Body of pancreas (tissue), 4 donors: ENCODE results near the gene ANAPC10. TPM values are rescaled to one million over a fixed set of nuclear protein-coding genes. Genes with fewer than 3 reads are reported as not detected.

Experiments
- ATAC-seq: fragments of 150-250 bp; one replicate; pipeline ENCODE4 v1.9.1; 2016
- DNase-seq, 4 donors: peaks; one replicate each; pipeline ENCODE4 v3.0.0-alpha.2; 2019
- H3K27ac ChIP-seq, 4 donors: fragments of 200-600 bp; sonication (generic); 1 replicate in 3 of 4; 2 replicates in 1 of 4; pipeline versions ENCODE4 v1.5.1 to v1.6.1; 2016 to 2019; ENCODE audit warnings: mild to moderate bottlenecking in 1 of 4, mixed read lengths in 1 of 4, moderate library complexity in 1 of 4
- H3K27me3 ChIP-seq, 2 donors: fragments of 200-600 bp; sonication (generic); one replicate each; pipeline ENCODE4 v1.6.0; 2016; ENCODE audit warnings: mild to moderate bottlenecking in 1 of 2
- H3K36me3 ChIP-seq, 2 donors: fragments of 200-600 bp; sonication (generic); replicated peaks in 1 of 2; 2 replicates each; pipeline ENCODE4 v1.5.1; 2016; ENCODE audit warnings: low read depth in 2 of 2; ENCODE audit not compliant: insufficient read depth in 1 of 2
- H3K4me1 ChIP-seq: fragments of 200-600 bp; sonication (generic); one replicate; pipeline ENCODE4 v1.6.0; 2016
- H3K4me3 ChIP-seq, 2 donors: fragments of 200-600 bp; sonication (generic); 1 replicate in 1 of 2; 2 replicates in 1 of 2; pipeline ENCODE4 v1.5.1; 2016 to 2019
- H3K9me3 ChIP-seq, 3 donors: fragments of 200-600 bp; sonication (generic); 1 replicate in 2 of 3; 2 replicates in 1 of 3; pipeline ENCODE4 v1.5.1; 2016
- CTCF ChIP-seq, 7 experiments: fragments of 450-650 bp in 4 of 7; fragments of 200-600 bp in 3 of 7; sonication (generic) in 3 of 7; IDR thresholded peaks; one replicate each; pipeline ENCODE4 v1.5.1; 2016 to 2019; ENCODE audit warnings: antibody characterized with exemption in 7 of 7
- POLR2A ChIP-seq, 3 donors: fragments of 450-650 bp; IDR thresholded peaks; one replicate each; pipeline ENCODE4 v1.6.1; 2016; ENCODE audit warnings: antibody characterized with exemption in 3 of 3, mild to moderate bottlenecking in 2 of 3
- WGBS, 2 donors: methylation state at CpG; one replicate each; pipeline ENCODE4 v1.1.5; 2017; 5-methylcytosine and 5-hydroxymethylcytosine counted together
- intact Hi-C: fragments of 100-400 bp; cut with DNase I; formaldehyde crosslinking; loops from one replicate; pipeline ENCODE4 v1.15.1; 2023
- total RNA-seq, 2 donors: library from RNA; depleted of rRNA; stranded (reverse); fragments of >200 nt; gene quantifications; one replicate each; pipeline ENCODE4 v1.1.0, GENCODE V29; 2016

The ANAPC10 gene
- total RNA-seq, 2 donors from 2014 or later: 6.6 to 10.9 TPM

DNA sequence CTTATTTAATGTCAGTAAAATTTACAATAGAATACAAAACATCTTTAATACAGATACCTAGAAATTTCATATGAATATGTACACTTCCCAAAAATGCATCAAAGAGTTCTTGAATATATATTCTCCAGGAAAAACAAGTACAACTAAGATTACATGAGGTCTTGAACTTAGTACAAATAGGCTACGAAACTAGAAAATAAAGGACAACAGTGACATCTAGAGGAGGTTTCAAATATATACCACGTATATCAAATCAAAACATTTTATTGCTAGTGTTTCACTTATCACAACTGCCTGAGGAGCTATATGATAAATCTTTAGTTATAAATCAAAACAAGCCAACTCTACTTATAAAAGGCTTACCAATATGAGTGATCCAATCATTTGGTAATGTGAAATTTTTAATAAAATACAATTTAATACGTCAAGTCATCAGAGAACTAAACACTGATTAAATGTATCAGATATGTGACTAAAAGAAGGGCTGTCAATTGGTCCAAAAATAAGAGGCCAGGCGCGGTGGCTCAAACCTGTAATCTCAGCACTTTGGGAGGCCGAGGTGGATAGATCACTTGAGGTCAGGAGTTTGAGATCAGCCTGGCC lies 36.6 kb downstream of the ANAPC10 start:
- TF ChIP-seq CTCF (IDR thresholded peaks at IDR 0.05) (peak in 5 of 7 experiments; percentile 44 to 58 (median 53)), POLR2A (IDR thresholded peaks at IDR 0.05) (no peak)
- 55 to 59% methylated on average over 6 of the region's 6 CpGs for WGBS, 2 donors
- no peak overlapping the region for H3K27ac ChIP-seq
- H3K4me1 ChIP-seq: peaks cover 14% of the 10 kb centered on the region
- H3K27me3 ChIP-seq: no peaks in the 10 kb centered on the region
- DNase-seq: no peak
- intact Hi-C loops: no loop called here
- ATAC-seq: peak; percentile 70
- no peaks in the 10 kb centered on the region for H3K9me3 ChIP-seq
- H3K4me3 ChIP-seq: no peak overlapping the region
- H3K36me3 ChIP-seq: peaks cover 0 to 3% of the 10 kb centered on the region in 2 donors

GRCh38 chr4:145058256-145058655 lies 39.7 kb downstream of the ANAPC10 start:
- H3K4me3 ChIP-seq: no peak overlapping the region
- H3K9me3 ChIP-seq: no peaks in the 10 kb centered on the region
- ATAC-seq: no peak
- TF ChIP-seq CTCF (IDR thresholded peaks at IDR 0.05): no peak
- TF ChIP-seq POLR2A (IDR thresholded peaks at IDR 0.05): no peak
- no peaks in the 10 kb centered on the region for H3K27me3 ChIP-seq
- peaks cover 0 to 3% of the 10 kb centered on the region in 2 donors for H3K36me3 ChIP-seq
- intact Hi-C loops: loop anchor here (10.0 kb wide), 1 partner anchor 883 kb away; no protein-coding TSS in a partner anchor
- DNase-seq: no peak
- H3K27ac ChIP-seq: no peak overlapping the region
- no peaks in the 10 kb centered on the region for H3K4me1 ChIP-seq

DNA sequence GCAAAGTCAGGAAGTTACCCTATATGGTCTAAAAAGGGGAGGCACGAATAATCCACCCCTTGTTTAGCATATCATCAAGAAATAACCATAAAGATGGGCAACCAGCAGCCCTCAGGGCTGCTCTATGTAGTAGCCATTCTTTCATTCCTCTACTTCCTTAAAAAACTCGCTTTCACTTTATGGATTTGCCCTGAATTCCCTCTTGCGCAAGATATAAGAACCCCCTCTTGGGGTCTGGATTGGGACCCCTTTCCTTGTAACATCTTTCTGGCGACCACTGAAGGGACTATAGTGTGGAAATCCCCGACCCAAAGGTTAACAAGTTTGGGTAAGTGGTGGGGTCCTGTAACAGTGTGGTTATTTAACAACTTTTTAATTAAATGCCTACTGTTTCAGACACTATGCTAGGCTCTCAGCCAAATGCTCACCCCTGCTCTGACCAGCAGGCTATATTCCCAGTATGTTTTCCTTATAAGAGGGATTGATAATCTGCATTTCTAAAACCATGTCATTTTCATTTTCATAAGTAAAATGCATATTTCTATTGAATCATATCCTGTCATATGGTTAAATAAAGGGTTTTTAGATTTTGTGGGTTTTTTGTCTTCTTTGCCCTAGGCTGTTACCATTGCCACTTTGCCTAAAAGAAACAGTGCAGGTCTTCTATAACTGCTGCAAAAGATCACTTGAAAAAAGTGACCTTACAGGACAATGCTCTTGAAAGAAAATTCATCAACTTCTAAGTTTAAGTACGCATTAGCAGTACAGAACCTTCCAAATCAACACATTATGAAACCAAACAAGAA lies 41.5 kb downstream of the ANAPC10 start:
- Histone ChIP-seq H3K27ac (no peak overlapping the region), H3K36me3 (no peaks in the 10 kb centered on the region), H3K27me3 (no peaks in the 10 kb centered on the region), H3K4me1 (no peaks in the 10 kb centered on the region), H3K9me3 (no peaks in the 10 kb centered on the region), H3K4me3 (no peak overlapping the region)
- ATAC-seq (no peak), DNase-seq (no peak)
- TF ChIP-seq CTCF (IDR thresholded peaks at IDR 0.05) (no peak), POLR2A (IDR thresholded peaks at IDR 0.05) (no peak)
- 92 to 99% methylated on average over 6 of the region's 6 CpGs for WGBS, 2 donors
- intact Hi-C loops: loop anchor here (10.0 kb wide), 1 partner anchor 882 kb away; no protein-coding TSS in a partner anchor

GRCh38 chr4:145055533-145056257 lies 42.3 kb downstream of the ANAPC10 start:
- intact Hi-C loops: loop anchor here (10.0 kb wide), 1 partner anchor 881 kb away; no protein-coding TSS in a partner anchor
- H3K9me3 ChIP-seq: no peaks in the 10 kb centered on the region
- ATAC-seq: no peak

More at GRCh38 chr4:145055533-145056257, 42.3 kb downstream of the ANAPC10 start:
- no peaks in the 10 kb centered on the region for H3K27me3 ChIP-seq
- no peak for DNase-seq
- 90 to 95% methylated on average over 5 of the region's 5 CpGs for WGBS, 2 donors
- H3K36me3 ChIP-seq: no peaks in the 10 kb centered on the region
- H3K27ac ChIP-seq: no peak overlapping the region
- no peak overlapping the region for H3K4me3 ChIP-seq
- TF ChIP-seq CTCF (IDR thresholded peaks at IDR 0.05) (no peak), POLR2A (IDR thresholded peaks at IDR 0.05) (no peak)
- no peaks in the 10 kb centered on the region for H3K4me1 ChIP-seq
